H1 (cell line): ENCODE data around the gene ST6GALNAC2. TPM values are rescaled to one million over a fixed set of nuclear protein-coding genes. Genes with fewer than 3 reads are reported as not detected.

Experiments
- CTCF ChIA-PET: fragments of 300-600 bp; sonication (Branson Sonifier 250); formaldehyde crosslinking; loops from one replicate; lab custom pipeline; 2021; ENCODE audit not compliant: partially characterized antibody; lab: Charles Lee
- POLR2A ChIA-PET: fragments of 300-600 bp; sonication (Branson Sonifier 250); formaldehyde crosslinking; loops from one replicate; lab custom pipeline; 2021; ENCODE audit warnings: inconsistent platforms; ENCODE audit not compliant: partially characterized antibody; lab: Charles Lee
- DNase-seq, 2 experiments: peaks; one replicate each; pipeline versions ENCODE4 v3.0.0 to v3.0.0-alpha.2; 2010 to 2022; ENCODE audit warnings: low spot score in 2 of 2, low read depth in 1 of 2, mixed read lengths in 1 of 2
- FAIRE-seq: peaks from 2 replicates; lab custom pipeline; 2011; peaks lifted over from hg19 to GRCh38; lab: Jason Lieb, UNC
- H2AFZ ChIP-seq: 2 replicates; pipeline ENCODE4 v1.8.1; 2012; ENCODE audit warnings: low read length, inconsistent platforms
- H2AK5ac ChIP-seq: 2 replicates; pipeline ENCODE4 v1.6.1; 2013; ENCODE audit warnings: low read depth, low read length
- H2BK120ac ChIP-seq: replicated peaks from 2 replicates; pipeline ENCODE3; 2013; ENCODE audit warnings: low read depth, low read length, inconsistent platforms
- H2BK12ac ChIP-seq: 2 replicates; pipeline ENCODE4 v1.6.1; 2013; ENCODE audit warnings: low read depth, low read length
- H2BK15ac ChIP-seq: 2 replicates; pipeline ENCODE4 v1.6.1; 2013; ENCODE audit warnings: low read length
- H2BK20ac ChIP-seq: 2 replicates; pipeline ENCODE4 v1.6.1; 2013; ENCODE audit warnings: low read length
- H2BK5ac ChIP-seq: 2 replicates; pipeline ENCODE4 v1.6.1; 2013; ENCODE audit warnings: low read depth, low read length
- H3K14ac ChIP-seq: 2 replicates; pipeline ENCODE4 v1.6.1; 2013; ENCODE audit warnings: inconsistent platforms; ENCODE audit not compliant: insufficient read length
- H3K18ac ChIP-seq: 2 replicates; pipeline ENCODE4 v1.6.1; 2013; ENCODE audit warnings: low read length; ENCODE audit errors: extremely low read depth
- H3K23ac ChIP-seq: 2 replicates; pipeline ENCODE4 v1.6.1; 2013; ENCODE audit warnings: inconsistent platforms; ENCODE audit not compliant: insufficient read length
- H3K23me2 ChIP-seq: 2 replicates; pipeline ENCODE4 v1.6.1; 2013; ENCODE audit warnings: low read depth, low read length
- H3K27ac ChIP-seq: 2 replicates; pipeline ENCODE4 v1.6.1; 2011; ENCODE audit warnings: low read depth, low read length, inconsistent platforms
- H3K27me3 ChIP-seq, 4 experiments: replicated peaks in 1 of 4; 1 replicate in 1 of 4; 2 replicates in 3 of 4; pipeline versions ENCODE4 v1.6.1 to v1.8.1; 2011 to 2013; ENCODE audit warnings: low read length in 3 of 4, mild to moderate bottlenecking in 3 of 4, inconsistent platforms in 2 of 4, mixed read lengths in 2 of 4, moderate library complexity in 1 of 4; ENCODE audit not compliant: control insufficient read depth in 3 of 4, insufficient read depth in 3 of 4; ENCODE audit errors: extremely low read depth in 1 of 4
- H3K36me3 ChIP-seq, 4 experiments: 2 replicates each; pipeline versions ENCODE4 v1.6.1 to v1.8.1; 2011 to 2013; ENCODE audit warnings: mild to moderate bottlenecking in 4 of 4, low read length in 3 of 4, moderate library complexity in 2 of 4, control low read depth in 1 of 4, inconsistent platforms in 1 of 4; ENCODE audit not compliant: insufficient read depth in 4 of 4, control insufficient read depth in 2 of 4
- H3K4ac ChIP-seq: replicated peaks from 2 replicates; pipeline ENCODE3; 2013; ENCODE audit warnings: low read length, low read depth, mixed read lengths, inconsistent platforms; ENCODE audit not compliant: insufficient read length
- H3K4me1 ChIP-seq, 4 experiments: replicated peaks in 1 of 4; 1 replicate in 1 of 4; 2 replicates in 3 of 4; pipeline versions ENCODE4 v1.6.1 to v1.8.1; 2011 to 2013; ENCODE audit warnings: low read length in 3 of 4, inconsistent platforms in 2 of 4, mixed read lengths in 1 of 4; ENCODE audit not compliant: insufficient read depth in 4 of 4, control insufficient read depth in 3 of 4
- H3K4me2 ChIP-seq, 2 experiments: 2 replicates each; pipeline versions ENCODE4 v1.6.1 to v1.8.1; 2011 to 2013; ENCODE audit warnings: low read depth in 2 of 2, low read length in 2 of 2, control low read depth in 1 of 2, inconsistent platforms in 1 of 2, mild to moderate bottlenecking in 1 of 2; ENCODE audit not compliant: insufficient read depth in 1 of 2
- H3K4me3 ChIP-seq, 4 experiments: fragments of 200-600, 300-600 bp in 1 of 4; sonication (generic), shearing (Covaris generic), sonication (Bioruptor Twin) in 1 of 4; 2 replicates each; pipeline versions ENCODE4 v1.5.1 to v1.8.1; 2011 to 2016; ENCODE audit warnings: low read length in 4 of 4, low read depth in 3 of 4, control low read depth in 2 of 4, inconsistent platforms in 2 of 4, mild to moderate bottlenecking in 2 of 4, mixed read lengths in 1 of 4, moderate library complexity in 1 of 4; ENCODE audit not compliant: insufficient read depth in 2 of 4; ENCODE audit errors: extremely low read depth in 1 of 4
- H3K56ac ChIP-seq: replicated peaks from 2 replicates; pipeline ENCODE3; 2013; ENCODE audit warnings: low read depth, mild to moderate bottlenecking, mixed read lengths, low read length, inconsistent platforms; ENCODE audit not compliant: insufficient read length
- H3K79me1 ChIP-seq: 2 replicates; pipeline ENCODE4 v1.6.1; 2013; ENCODE audit warnings: low read depth, low read length, control low read depth
- H3K79me2 ChIP-seq, 2 experiments: 2 replicates each; pipeline versions ENCODE4 v1.6.1 to v1.8.1; 2012 to 2013; ENCODE audit warnings: low read length in 2 of 2, mild to moderate bottlenecking in 2 of 2, inconsistent platforms in 1 of 2; ENCODE audit not compliant: insufficient read depth in 2 of 2, control insufficient read depth in 1 of 2
- H3K9ac ChIP-seq, 4 experiments: replicated peaks in 1 of 4; 1 replicate in 1 of 4; 2 replicates in 3 of 4; pipeline versions ENCODE4 v1.6.1 to v1.8.1; 2011 to 2013; ENCODE audit warnings: low read depth in 3 of 4, low read length in 3 of 4, control low read depth in 2 of 4, mild to moderate bottlenecking in 2 of 4, moderate library complexity in 2 of 4, inconsistent platforms in 1 of 4; ENCODE audit errors: extremely low read depth in 1 of 4
- H3K9me3 ChIP-seq, 2 experiments: 2 replicates each; pipeline versions ENCODE4 v1.6.1 to v1.8.1; 2012 to 2013; ENCODE audit warnings: mild to moderate bottlenecking in 2 of 2, moderate library complexity in 2 of 2, control low read depth in 1 of 2, inconsistent platforms in 1 of 2, low read depth in 1 of 2, low read length in 1 of 2, mixed read lengths in 1 of 2; ENCODE audit not compliant: insufficient read depth in 2 of 2
- H4K20me1 ChIP-seq, 2 experiments: replicated peaks in 1 of 2; 2 replicates each; pipeline versions ENCODE3 to v1.8.1; 2011 to 2013; ENCODE audit warnings: inconsistent platforms in 2 of 2, low read length in 2 of 2, mild to moderate bottlenecking in 1 of 2; ENCODE audit not compliant: insufficient read depth in 2 of 2, control insufficient read depth in 1 of 2
- H4K5ac ChIP-seq: 2 replicates; pipeline ENCODE4 v1.6.1; 2013; ENCODE audit warnings: low read length, low read depth, mixed read lengths, inconsistent platforms; ENCODE audit not compliant: insufficient read length
- H4K8ac ChIP-seq: 2 replicates; pipeline ENCODE4 v1.8.0; 2013; ENCODE audit warnings: mild to moderate bottlenecking, moderate library complexity, low read length, inconsistent platforms; ENCODE audit not compliant: insufficient read depth; ENCODE audit errors: extremely low read depth
- H4K91ac ChIP-seq: replicated peaks from 2 replicates; pipeline ENCODE3; 2013; ENCODE audit warnings: low read length, mixed read lengths, inconsistent platforms; ENCODE audit not compliant: insufficient read length
- GTF2F1 ChIP-seq: IDR thresholded peaks from 2 replicates; pipeline ENCODE4 v1.6.1; 2012; ENCODE audit warnings: low read depth, low read length, improper control_type of control experiment, borderline replicate concordance
- HDAC2 ChIP-seq, 2 experiments: fragments of 300-600 bp in 1 of 2; sonication (generic) in 1 of 2; IDR thresholded peaks; 2 replicates each; pipeline ENCODE4 v1.6.1; 2011 to 2012; ENCODE audit warnings: low read depth in 2 of 2, low read length in 2 of 2, mild to moderate bottlenecking in 2 of 2, moderate library complexity in 2 of 2, borderline replicate concordance in 1 of 2, inconsistent platforms in 1 of 2
- JUN ChIP-seq: IDR thresholded peaks from 2 replicates; pipeline ENCODE4 v1.6.1; 2011; ENCODE audit warnings: low read depth, mild to moderate bottlenecking, improper control_type of control experiment, low read length
- JUND ChIP-seq: IDR thresholded peaks from 2 replicates; pipeline ENCODE4 v1.6.1; 2011; ENCODE audit warnings: mild to moderate bottlenecking, improper control_type of control experiment, low read length
- KDM1A ChIP-seq: fragments of 200-600, 300-600 bp; sonication (generic); IDR thresholded peaks from 2 replicates; pipeline ENCODE4 v1.7.1; 2016; ENCODE audit warnings: mild to moderate bottlenecking, low read length, borderline replicate concordance
- PHF8 ChIP-seq: fragments of 200-600 bp; sonication (generic); conservative IDR thresholded peaks from 2 replicates; pipeline ENCODE4 v1.7.1; 2012; ENCODE audit warnings: low read depth, mild to moderate bottlenecking, inconsistent platforms, low read length, moderate library complexity
- POU5F1 ChIP-seq: IDR thresholded peaks from 2 replicates; pipeline ENCODE4 v1.6.1; 2011; ENCODE audit warnings: low read depth, mild to moderate bottlenecking, low read length, moderate library complexity
- RBBP5 ChIP-seq: IDR thresholded peaks from 2 replicates; pipeline ENCODE4 v1.7.1; 2012; ENCODE audit warnings: low read depth, mild to moderate bottlenecking, inconsistent platforms, low read length, moderate library complexity, borderline replicate concordance
- RXRA ChIP-seq: IDR thresholded peaks from 2 replicates; pipeline ENCODE4 v1.6.1; 2011; ENCODE audit warnings: low read depth, mild to moderate bottlenecking, low read length, moderate library complexity; ENCODE audit not compliant: insufficient read depth
- SIN3A ChIP-seq, 2 experiments: IDR thresholded peaks in 1 of 2; conservative IDR thresholded peaks in 1 of 2; 2 replicates each; pipeline ENCODE4 v1.6.1; 2011 to 2012; ENCODE audit warnings: low read length in 2 of 2, improper control_type of control experiment in 1 of 2, low read depth in 1 of 2, mild to moderate bottlenecking in 1 of 2
- SIRT6 ChIP-seq: IDR thresholded peaks from one replicate; pipeline ENCODE4 v1.7.1; 2012; ENCODE audit warnings: low read length, inconsistent platforms
- SIX5 ChIP-seq: IDR thresholded peaks from 2 replicates; pipeline ENCODE4 v1.6.1; 2011; ENCODE audit warnings: mild to moderate bottlenecking, low read depth, low read length
- SP1 ChIP-seq: IDR thresholded peaks from 2 replicates; pipeline ENCODE4 v1.6.1; 2011; ENCODE audit warnings: low read depth, low read length
- SP4 ChIP-seq: IDR thresholded peaks from 2 replicates; pipeline ENCODE4 v1.6.1; 2012; ENCODE audit warnings: low read length, inconsistent platforms
- TBP ChIP-seq: IDR thresholded peaks from 2 replicates; pipeline ENCODE4 v1.6.1; 2011; ENCODE audit warnings: low read depth, low read length, improper control_type of control experiment
- WGBS, 2 experiments: shearing (Covaris generic) in 1 of 2; methylation state at CpG; one replicate each; pipeline versions ENCODE4 v1.1.6 to v1.1.7; 2013 to 2015; ENCODE audit warnings: low lambda C conversion rate in 2 of 2, mixed read lengths in 2 of 2, inconsistent platforms in 1 of 2, low coverage in 1 of 2, missing lambda C conversion rate in 1 of 2; ENCODE audit not compliant: insufficient replicate concordance in 2 of 2, insufficient coverage in 1 of 2, insufficient read length in 1 of 2; ENCODE audit errors: extremely low coverage in 1 of 2, missing lambda C conversion rate in 1 of 2; 5-methylcytosine and 5-hydroxymethylcytosine counted together
- polyA plus RNA-seq, 7 experiments: library from polyadenylated mRNA; depleted of rRNA in 3 of 7; stranded (reverse) in 5 of 7; unstranded in 2 of 7; fragments of >200 nt in 5 of 7; fragments of 200-250 nt in 2 of 7; gene quantifications; 1 replicate in 5 of 7; 2 replicates in 1 of 7; 4 replicates in 1 of 7; pipeline versions ENCODE4 v1.2.1 to v1.2.3, GENCODE V29; 2011 to 2013; ENCODE audit warnings: missing spikeins in 2 of 7, mixed read lengths in 2 of 7
- total RNA-seq: library from RNA; stranded (reverse); fragmentation: NEBNext Ultra II Directional; extraction: Animal tissue kit (Norgen Biotek cat#: 25700); gene quantifications from 2 replicates; pipeline ENCODE4 v1.2.1, GENCODE V29; 2021

The ST6GALNAC2 gene
- total and polyA plus RNA-seq, 2 of the 8 experiments (the other 6 are each of a cell fraction or from before 2014, with no cell fraction given), result 0.09 TPM; not detected in 1

DNA sequence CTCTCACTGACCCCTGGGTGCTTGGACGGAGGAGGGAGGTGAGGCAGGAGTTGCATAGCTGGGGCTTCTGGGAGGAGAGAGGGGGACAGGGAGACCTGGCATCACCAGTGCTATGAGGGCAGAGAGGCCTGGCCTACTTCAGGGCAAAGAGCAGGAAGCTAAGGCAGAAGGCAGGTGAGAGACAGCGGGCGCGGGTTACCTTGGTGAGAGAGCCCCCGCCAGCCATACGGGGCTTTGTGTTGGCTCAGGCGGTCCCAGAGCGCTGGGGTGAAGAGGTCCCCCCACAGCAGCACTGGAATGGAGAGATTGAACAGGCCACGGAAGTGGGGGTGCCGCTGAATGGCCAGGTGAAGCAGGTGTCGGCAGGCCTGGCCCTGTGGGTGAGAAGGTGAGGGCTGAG, 11.5 kb downstream of the ST6GALNAC2 start:
- Histone ChIP-seq H3K18ac (no peak overlapping the region), H3K4me1 (peaks cover 0 to 8% (median 4%) of the 10 kb centered on the region in 4 experiments; a peak in 5 of 7 replicates), H3K79me2 (no peaks in the 10 kb centered on the region), H3K23ac (no peak overlapping the region), H2BK120ac (no peak overlapping the region), H3K36me3 (no peaks in the 10 kb centered on the region), H3K27me3 (peaks cover 0 to 11% (median 6%) of the 10 kb centered on the region in 4 experiments; a peak in 4 of 7 replicates), H3K4ac (no peak overlapping the region), H3K14ac (no peak overlapping the region), H2AFZ (no peak overlapping the region), H4K20me1 (no peaks in the 10 kb centered on the region), H3K4me2 (no peak overlapping the region), H2BK20ac (no peak overlapping the region), H3K27ac (no peak overlapping the region), H2BK15ac (no peak overlapping the region), H2BK12ac (no peak overlapping the region), H3K79me1 (no peaks in the 10 kb centered on the region; the same call in 1 of the 2 replicates), H4K91ac (no peak overlapping the region), H4K8ac (no peak overlapping the region), H3K23me2 (no peaks in the 10 kb centered on the region), H3K9ac (no peak overlapping the region), H4K5ac (no peak overlapping the region), H3K56ac (no peak overlapping the region), H2AK5ac (no peak overlapping the region), H3K4me3 (no peak overlapping the region), H3K9me3 (no peaks in the 10 kb centered on the region), H2BK5ac (no peak overlapping the region)
- ChIA-PET CTCF (interaction anchor here (1.4 to 9.3 kb wide), 4 partner anchors 17 to 107 kb away, joined by 3 to 71 read pairs (median 14); no protein-coding TSS in a partner anchor), POLR2A (interaction anchor here (1.2 to 6.0 kb wide), 3 partner anchors 7 to 16 kb away, joined by 3 to 40 read pairs (median 31); no protein-coding TSS in a partner anchor)
- WGBS, 2 experiments, result 96% methylated on average over 11 of the region's 11 CpGs; no CpG with 5 or more reads in 1 of the 2 experiments
- no peak for DNase-seq
- FAIRE-seq, result no peak
- TF ChIP-seq KDM1A, result no peak
- TF ChIP-seq PHF8, result no peak
- TF ChIP-seq RBBP5, result no peak
- no peak for TF ChIP-seq SIX5
- TF ChIP-seq SIN3A (conservative IDR thresholded peaks at IDR 0.05 in 1 of 2, IDR thresholded peaks at IDR 0.05 in 1 of 2; ENCODE audit: low read depth in 1 of 2, low read length in 2 of 2), result no peak
- no peak for TF ChIP-seq SP4
- no peak for TF ChIP-seq TBP
- TF ChIP-seq RXRA, result no peak
- no peak for TF ChIP-seq SP1
- no peak for TF ChIP-seq SIRT6
- no peak for TF ChIP-seq GTF2F1
- TF ChIP-seq JUN, result no peak
- TF ChIP-seq HDAC2 (IDR thresholded peaks at IDR 0.05; ENCODE audit: borderline replicate concordance in 1 of 2, low read depth in 2 of 2, low read length in 2 of 2), result no peak
- TF ChIP-seq POU5F1, result no peak
- no peak for TF ChIP-seq JUND
